Gastrocnemius medialis (tissue), 4 donors: ENCODE data around the gene DNAJC17.

Experiments
- POLR2A ChIP-seq, 2 donors: fragments of 450-650 bp; IDR thresholded peaks; one replicate each; pipeline ENCODE4 v1.6.1; 2017; ENCODE audit warnings: antibody characterized with exemption in 2 of 2, mild to moderate bottlenecking in 2 of 2, moderate library complexity in 2 of 2
- TF ChIP-seq, protein P1 (sequence below), 5 experiments: fragments of 450-650 bp in 3 of 5; fragments of 200-600 bp in 2 of 5; sonication (generic) in 2 of 5; IDR thresholded peaks in 4 of 5; conservative IDR thresholded peaks in 1 of 5; 1 replicate in 4 of 5; 2 replicates in 1 of 5; pipeline ENCODE4 v1.5.1; 2016 to 2019; ENCODE audit warnings: antibody characterized with exemption in 5 of 5, mild to moderate bottlenecking in 3 of 5, moderate library complexity in 3 of 5

- TF ChIP-seq POLR2A (IDR thresholded peaks at IDR 0.05): no peak
- TF ChIP-seq, protein P1, sequence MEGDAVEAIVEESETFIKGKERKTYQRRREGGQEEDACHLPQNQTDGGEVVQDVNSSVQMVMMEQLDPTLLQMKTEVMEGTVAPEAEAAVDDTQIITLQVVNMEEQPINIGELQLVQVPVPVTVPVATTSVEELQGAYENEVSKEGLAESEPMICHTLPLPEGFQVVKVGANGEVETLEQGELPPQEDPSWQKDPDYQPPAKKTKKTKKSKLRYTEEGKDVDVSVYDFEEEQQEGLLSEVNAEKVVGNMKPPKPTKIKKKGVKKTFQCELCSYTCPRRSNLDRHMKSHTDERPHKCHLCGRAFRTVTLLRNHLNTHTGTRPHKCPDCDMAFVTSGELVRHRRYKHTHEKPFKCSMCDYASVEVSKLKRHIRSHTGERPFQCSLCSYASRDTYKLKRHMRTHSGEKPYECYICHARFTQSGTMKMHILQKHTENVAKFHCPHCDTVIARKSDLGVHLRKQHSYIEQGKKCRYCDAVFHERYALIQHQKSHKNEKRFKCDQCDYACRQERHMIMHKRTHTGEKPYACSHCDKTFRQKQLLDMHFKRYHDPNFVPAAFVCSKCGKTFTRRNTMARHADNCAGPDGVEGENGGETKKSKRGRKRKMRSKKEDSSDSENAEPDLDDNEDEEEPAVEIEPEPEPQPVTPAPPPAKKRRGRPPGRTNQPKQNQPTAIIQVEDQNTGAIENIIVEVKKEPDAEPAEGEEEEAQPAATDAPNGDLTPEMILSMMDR (IDR thresholded peaks at IDR 0.05 in 4 of 5, conservative IDR thresholded peaks at IDR 0.05 in 1 of 5): peak in 4 of 5 experiments; percentile 21 to 50 (median 44)
Measured at GRCh38 chr15:40782609-40783227, 24.6 kb downstream of the DNAJC17 start.
